Tibial nerve (tissue), 4 donors: ENCODE data around the gene SNX2. TPM values are rescaled to one million over a fixed set of nuclear protein-coding genes. Genes with fewer than 3 reads are reported as not detected.

Experiments used
- DNase-seq, 2 donors: peaks; one replicate each; pipeline ENCODE4 v3.0.0-alpha.2; 2019; ENCODE audit warnings: low spot score in 2 of 2
- H3K27ac ChIP-seq, 4 donors: fragments of 200-600 bp; sonication (generic) in 3 of 4; one replicate each; pipeline ENCODE4 v1.5.1; 2017 to 2019; ENCODE audit warnings: mild to moderate bottlenecking in 1 of 4
- H3K27me3 ChIP-seq, 2 donors: fragments of 200-600 bp; sonication (generic) in 1 of 2; one replicate each; pipeline versions ENCODE4 v1.5.1 to v1.6.0; 2017 to 2019
- H3K36me3 ChIP-seq, 3 donors: fragments of 200-600 bp; sonication (generic); one replicate each; pipeline ENCODE4 v1.5.1; 2018 to 2019
- H3K4me1 ChIP-seq, 4 donors: fragments of 200-600 bp; sonication (generic) in 3 of 4; one replicate each; pipeline ENCODE4 v1.5.1; 2017 to 2019
- H3K4me3 ChIP-seq, 4 donors: fragments of 200-600 bp; sonication (generic) in 3 of 4; one replicate each; pipeline ENCODE4 v1.5.1; 2017 to 2019; ENCODE audit warnings: mild to moderate bottlenecking in 1 of 4, moderate library complexity in 1 of 4
- H3K9me3 ChIP-seq, 4 donors: fragments of 200-600 bp; sonication (generic) in 3 of 4; one replicate each; pipeline ENCODE4 v1.5.1; 2017 to 2019
- EP300 ChIP-seq, 2 donors: sonication (generic); formaldehyde crosslinking; IDR thresholded peaks; one replicate each; pipeline ENCODE4 v1.6.1; 2017; ENCODE audit warnings: antibody characterized with exemption in 2 of 2, mild to moderate bottlenecking in 1 of 2
- POLR2A ChIP-seq, 2 donors: fragments of 450-650 bp; IDR thresholded peaks; one replicate each; pipeline ENCODE4 v1.6.1; 2017; ENCODE audit warnings: antibody characterized with exemption in 2 of 2, mild to moderate bottlenecking in 2 of 2, moderate library complexity in 2 of 2
- WGBS, 2 donors: methylation state at CpG; one replicate each; pipeline ENCODE4 v1.1.5; 2018; 5-methylcytosine and 5-hydroxymethylcytosine counted together
- total RNA-seq, 4 donors: library from RNA; depleted of rRNA; stranded (reverse); fragments of >200 nt; gene quantifications; one replicate each; pipeline ENCODE4 v1.1.0, GENCODE V29; 2016
- TF ChIP-seq, protein P1 (sequence below), 5 experiments: fragments of 200-600 bp in 3 of 5; fragments of 450-650 bp in 2 of 5; sonication (generic) in 3 of 5; IDR thresholded peaks; one replicate each; pipeline ENCODE4 v1.5.1; 2016 to 2019; ENCODE audit warnings: antibody characterized with exemption in 5 of 5, mild to moderate bottlenecking in 3 of 5, moderate library complexity in 2 of 5

The SNX2 gene
- total RNA-seq, 4 donors from 2014 or later = 64.5 to 88.2 (median 70.2) TPM

DNA sequence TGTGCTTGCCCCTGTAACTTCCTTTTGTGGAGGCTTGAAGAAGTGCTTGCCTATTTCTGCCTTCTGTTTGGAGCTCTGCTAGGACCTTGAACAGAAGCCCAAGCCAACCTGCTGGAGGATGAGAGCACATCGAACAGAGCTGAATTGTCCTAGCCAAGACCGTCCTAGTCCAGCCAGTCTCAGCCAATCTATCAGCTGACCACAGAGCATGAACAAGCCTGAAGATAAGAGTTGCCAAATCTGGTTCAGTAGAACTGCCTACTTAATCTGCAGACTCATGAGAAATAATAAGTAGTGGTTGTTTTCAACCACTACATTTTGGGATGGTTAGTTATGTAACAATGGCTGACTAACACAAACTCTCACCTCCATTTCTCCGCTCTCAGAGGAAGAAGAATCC lies 4.4 kb upstream of the SNX2 start:
- H3K36me3 ChIP-seq = no peaks in the 10 kb centered on the region
- H3K4me1 ChIP-seq = no peaks in the 10 kb centered on the region
- H3K9me3 ChIP-seq = no peaks in the 10 kb centered on the region
- WGBS, 2 donors = 70 to 80% methylated on average over 3 of the region's 3 CpGs
- H3K27ac ChIP-seq = no peak overlapping the region
- no peak for DNase-seq
- TF ChIP-seq EP300 (IDR thresholded peaks at IDR 0.05) (no peak), POLR2A (IDR thresholded peaks at IDR 0.05) (no peak)
- TF ChIP-seq, protein P1, sequence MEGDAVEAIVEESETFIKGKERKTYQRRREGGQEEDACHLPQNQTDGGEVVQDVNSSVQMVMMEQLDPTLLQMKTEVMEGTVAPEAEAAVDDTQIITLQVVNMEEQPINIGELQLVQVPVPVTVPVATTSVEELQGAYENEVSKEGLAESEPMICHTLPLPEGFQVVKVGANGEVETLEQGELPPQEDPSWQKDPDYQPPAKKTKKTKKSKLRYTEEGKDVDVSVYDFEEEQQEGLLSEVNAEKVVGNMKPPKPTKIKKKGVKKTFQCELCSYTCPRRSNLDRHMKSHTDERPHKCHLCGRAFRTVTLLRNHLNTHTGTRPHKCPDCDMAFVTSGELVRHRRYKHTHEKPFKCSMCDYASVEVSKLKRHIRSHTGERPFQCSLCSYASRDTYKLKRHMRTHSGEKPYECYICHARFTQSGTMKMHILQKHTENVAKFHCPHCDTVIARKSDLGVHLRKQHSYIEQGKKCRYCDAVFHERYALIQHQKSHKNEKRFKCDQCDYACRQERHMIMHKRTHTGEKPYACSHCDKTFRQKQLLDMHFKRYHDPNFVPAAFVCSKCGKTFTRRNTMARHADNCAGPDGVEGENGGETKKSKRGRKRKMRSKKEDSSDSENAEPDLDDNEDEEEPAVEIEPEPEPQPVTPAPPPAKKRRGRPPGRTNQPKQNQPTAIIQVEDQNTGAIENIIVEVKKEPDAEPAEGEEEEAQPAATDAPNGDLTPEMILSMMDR (IDR thresholded peaks at IDR 0.05) = no peak
- no peaks in the 10 kb centered on the region for H3K27me3 ChIP-seq
- H3K4me3 ChIP-seq = no peak overlapping the region

DNA sequence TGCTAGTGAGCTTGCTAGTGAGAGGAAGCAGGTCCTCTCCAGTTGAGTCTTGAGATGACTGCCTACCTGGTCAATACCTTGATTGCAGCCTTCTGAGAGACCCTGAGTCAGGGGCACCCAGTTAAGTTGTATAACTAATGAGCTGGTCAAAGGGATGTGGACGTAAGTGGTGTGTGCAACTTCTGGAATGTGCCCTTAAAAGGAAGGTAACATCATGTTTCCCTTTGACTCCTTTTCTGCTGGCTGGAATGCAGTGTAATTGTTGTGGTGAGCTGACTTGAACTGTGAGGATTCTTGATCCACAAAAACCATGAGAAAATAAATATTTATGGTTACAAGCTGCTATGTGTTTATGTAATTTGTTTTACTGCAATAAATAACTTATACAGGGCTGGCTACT lies 2.4 kb upstream of the SNX2 start:
- H3K9me3 ChIP-seq = no peaks in the 10 kb centered on the region
- no peak for DNase-seq
- peaks cover 0 to 17% (median 15%) of the 10 kb centered on the region in 4 donors for H3K4me1 ChIP-seq
- no peak overlapping the region for H3K27ac ChIP-seq
- 57 to 63% methylated on average over 1 of the region's 1 CpG for WGBS, 2 donors
- H3K36me3 ChIP-seq = no peaks in the 10 kb centered on the region
- H3K27me3 ChIP-seq = no peaks in the 10 kb centered on the region
- H3K4me3 ChIP-seq = no peak overlapping the region
- TF ChIP-seq EP300 (IDR thresholded peaks at IDR 0.05) = no peak
- TF ChIP-seq, protein P1 (IDR thresholded peaks at IDR 0.05) = no peak

DNA sequence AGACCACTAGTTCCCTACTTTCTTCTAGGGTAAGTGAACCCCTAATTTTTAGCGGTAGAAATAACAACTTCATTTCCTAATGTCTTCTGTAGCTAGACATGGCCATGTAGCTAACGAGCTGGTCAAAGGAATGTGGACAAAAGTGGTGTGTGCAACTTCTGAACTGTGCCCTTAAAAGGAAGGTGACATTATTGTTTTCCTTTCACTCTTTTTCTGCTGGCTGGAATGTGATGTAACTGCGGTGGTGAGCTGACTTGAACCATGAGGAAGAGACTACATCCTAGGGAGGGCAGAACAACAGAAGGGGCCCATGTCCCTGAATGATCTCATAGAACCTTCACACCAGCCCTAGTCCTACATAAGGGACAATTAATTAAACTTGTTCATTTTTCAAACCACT lies 1.3 kb upstream of the SNX2 start:
- H3K27me3 ChIP-seq = no peaks in the 10 kb centered on the region
- H3K4me1 ChIP-seq = peaks cover 0 to 28% (median 18%) of the 10 kb centered on the region in 4 donors
- no peak for TF ChIP-seq EP300 (IDR thresholded peaks at IDR 0.05)
- TF ChIP-seq, protein P1 (IDR thresholded peaks at IDR 0.05) = no peak
- TF ChIP-seq POLR2A (IDR thresholded peaks at IDR 0.05) = no peak
- H3K9me3 ChIP-seq = no peaks in the 10 kb centered on the region
- H3K36me3 ChIP-seq = no peaks in the 10 kb centered on the region
- peak overlapping the region in 1 of 4 donors; percentile 95 for H3K27ac ChIP-seq
- no peak for DNase-seq
- H3K4me3 ChIP-seq = no peak overlapping the region
- 59 to 68% methylated on average over 3 of the region's 3 CpGs for WGBS, 2 donors

DNA sequence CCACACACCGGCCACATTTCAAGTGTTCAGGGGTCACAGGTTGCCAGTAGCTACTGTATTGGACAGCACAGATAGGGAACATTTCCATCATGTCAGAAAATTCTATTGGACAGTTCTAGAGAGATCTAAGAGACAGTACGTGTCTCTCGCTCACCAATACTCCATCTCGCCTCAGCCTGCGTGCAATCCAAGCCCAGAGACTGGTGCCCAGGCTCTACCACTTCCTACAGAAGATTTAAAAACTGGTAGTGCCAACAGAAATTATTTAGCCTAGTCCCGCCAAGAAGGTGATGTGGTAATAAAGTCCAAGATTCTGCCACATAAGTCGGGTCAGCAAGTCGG lies 390 bp upstream of the SNX2 start:
- WGBS, 2 donors = 28 to 31% methylated on average over 8 of the region's 8 CpGs
- H3K4me1 ChIP-seq = peaks cover 0 to 29% (median 18%) of the 10 kb centered on the region in 4 donors
- peak overlapping the region; percentile 88 to 96 (median 94) for H3K27ac ChIP-seq
- no peak for TF ChIP-seq EP300 (IDR thresholded peaks at IDR 0.05)
- no peak for TF ChIP-seq POLR2A (IDR thresholded peaks at IDR 0.05)
- TF ChIP-seq, protein P1 (IDR thresholded peaks at IDR 0.05) = no peak
- H3K36me3 ChIP-seq = no peaks in the 10 kb centered on the region
- no peak for DNase-seq
- no peaks in the 10 kb centered on the region for H3K9me3 ChIP-seq
- peak overlapping the region in 3 of 4 donors; percentile 87 to 96 (median 96) for H3K4me3 ChIP-seq
- H3K27me3 ChIP-seq = no peaks in the 10 kb centered on the region

DNA sequence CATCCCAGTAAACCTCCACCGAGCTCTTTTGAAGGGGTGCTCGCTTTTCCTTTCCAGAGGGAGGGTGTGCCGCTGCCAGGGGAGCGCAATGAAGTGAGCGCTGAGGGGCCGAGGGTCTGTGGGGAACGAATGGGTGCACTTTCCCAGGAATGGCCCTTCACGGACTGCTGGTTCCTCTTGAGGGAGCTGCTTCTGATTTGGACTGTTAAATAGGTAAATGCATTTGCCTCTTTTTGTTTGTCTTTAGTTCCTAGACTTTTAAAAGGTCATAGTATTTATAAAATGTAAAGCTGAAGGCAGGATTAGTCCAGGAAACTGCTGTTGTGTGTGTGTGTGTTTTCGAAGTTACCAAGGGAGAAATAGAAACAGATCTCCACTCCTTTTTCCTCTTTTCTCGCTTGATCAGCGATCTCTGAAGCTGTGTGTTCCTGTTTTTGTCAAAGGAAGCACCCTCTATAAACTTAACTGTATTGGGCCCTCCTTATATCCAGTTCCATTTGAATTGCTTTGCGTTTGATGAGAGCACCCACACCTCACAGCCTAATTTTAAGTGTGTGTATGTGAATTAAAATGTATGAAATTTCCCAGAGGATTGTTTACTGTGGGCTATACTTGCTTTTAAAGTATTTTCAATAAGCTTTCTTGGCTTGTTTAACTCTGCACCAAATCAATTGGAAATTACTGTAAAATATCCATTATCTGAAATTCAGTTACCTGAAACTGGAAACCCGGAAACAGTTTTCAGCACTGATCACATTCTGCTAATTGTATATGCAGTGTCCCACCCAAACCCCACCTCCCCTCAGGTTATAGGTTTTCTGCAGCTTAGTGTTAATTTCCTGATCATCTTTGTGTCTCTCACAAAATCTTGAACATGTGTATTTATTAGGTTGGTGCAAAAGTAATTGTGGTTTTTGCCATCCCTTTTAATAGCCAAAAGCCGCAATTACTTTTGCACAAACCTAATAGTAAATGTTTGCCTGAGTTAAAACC lies 966 bp downstream of the SNX2 start:
- peak overlapping the region; percentile 88 to 96 (median 94) for H3K27ac ChIP-seq
- H3K9me3 ChIP-seq = no peaks in the 10 kb centered on the region
- H3K4me1 ChIP-seq = peaks cover 0 to 29% (median 18%) of the 10 kb centered on the region in 4 donors
- no peaks in the 10 kb centered on the region for H3K27me3 ChIP-seq
- DNase-seq = no peak
- H3K4me3 ChIP-seq = peak overlapping the region; percentile 87 to 96 (median 94)
- WGBS, 2 donors = 6 to 9% methylated on average over 14 of the region's 14 CpGs
- peaks cover 0 to 3% (median 0%) of the 10 kb centered on the region in 3 donors for H3K36me3 ChIP-seq
- no peak for TF ChIP-seq POLR2A (IDR thresholded peaks at IDR 0.05)
- no peak for TF ChIP-seq EP300 (IDR thresholded peaks at IDR 0.05)
- TF ChIP-seq, protein P1 (IDR thresholded peaks at IDR 0.05) = no peak
